LNCAP (cell line): ENCODE measurements around the gene AFAP1L2.

Source experiments
- CTCF ChIP-seq: fragments of 450-650 bp; IDR thresholded peaks from 2 replicates; pipeline ENCODE4 v1.5.1; 2017; ENCODE audit warnings: mild to moderate bottlenecking

AFAP1L2 gene

GRCh38 chr10:114260366-114260765, 143.9 kb downstream of the AFAP1L2 start:
- TF ChIP-seq CTCF: no peak

- no peak for TF ChIP-seq CTCF
Observed at GRCh38 chr10:114259824-114260223, 144.5 kb downstream of the AFAP1L2 start.

DNA sequence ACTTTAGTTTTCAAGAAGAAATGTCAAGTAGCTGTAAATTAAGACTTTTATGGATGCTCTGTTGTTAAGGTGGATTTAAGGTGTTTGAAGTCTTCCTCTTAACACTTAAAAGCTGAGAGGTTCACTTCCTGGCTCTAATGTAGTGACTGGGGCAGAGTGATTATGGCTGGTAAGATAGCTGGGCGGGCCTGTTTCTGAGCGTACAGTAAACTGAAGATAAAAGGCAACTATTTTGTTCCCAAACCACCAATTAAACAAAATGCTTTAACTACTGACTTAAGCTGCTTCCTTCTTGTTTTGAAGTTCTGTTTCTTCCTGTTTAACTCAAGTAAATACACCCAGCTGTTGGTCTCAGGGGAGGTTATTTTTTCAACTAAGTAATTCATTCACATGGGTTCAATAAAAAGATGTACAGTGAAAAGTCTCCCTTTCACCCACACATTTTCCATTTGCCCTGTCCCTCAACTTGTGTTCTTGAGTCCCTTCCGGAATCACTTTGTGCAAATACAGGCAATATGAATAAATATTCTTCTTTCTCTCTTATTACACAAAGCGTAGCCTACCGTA, 145.9 kb downstream of the AFAP1L2 start:
- no peak for TF ChIP-seq CTCF

DNA sequence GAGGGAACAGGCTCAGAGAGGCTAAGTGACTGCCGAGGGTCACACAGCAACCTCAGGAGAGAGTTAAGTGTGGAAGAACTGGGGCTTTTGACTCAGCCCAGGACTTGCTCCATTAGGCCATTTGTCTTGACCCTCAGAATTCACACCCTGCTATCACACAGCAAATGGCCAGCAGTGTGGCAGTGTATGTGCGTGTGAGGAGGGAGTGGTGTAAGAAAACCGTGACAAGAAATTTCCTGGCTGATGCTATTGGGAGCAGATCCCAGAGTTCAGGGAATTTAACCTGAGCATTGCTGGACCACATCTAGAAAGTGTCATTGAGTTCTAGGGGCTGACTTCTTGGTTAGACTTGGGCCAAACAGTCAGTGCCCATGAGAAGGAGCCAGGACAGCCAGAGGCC, 146.8 kb downstream of the AFAP1L2 start:
- no peak for TF ChIP-seq CTCF

DNA sequence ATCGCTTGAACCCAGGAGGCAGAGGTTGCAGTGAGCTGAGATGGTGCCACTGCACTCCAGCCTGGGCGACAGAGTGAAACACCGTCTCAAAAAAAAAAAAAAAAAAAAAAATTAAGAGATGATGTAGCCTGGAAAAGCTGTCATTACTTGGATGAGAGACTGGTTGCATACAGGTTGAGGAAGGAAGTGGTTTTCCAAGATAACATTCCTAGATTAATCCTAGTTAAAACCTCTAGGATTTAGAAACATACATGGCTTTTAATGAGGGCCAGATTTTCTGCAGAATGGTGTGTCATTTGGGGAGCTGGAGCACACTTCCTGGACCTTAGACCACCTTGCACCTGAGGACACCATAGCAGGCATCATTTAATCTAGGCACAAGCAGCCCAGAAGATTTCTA, 147.5 kb downstream of the AFAP1L2 start:
- no peak for TF ChIP-seq CTCF

- TF ChIP-seq CTCF: no peak
Observed at GRCh38 chr10:114256008-114256765, 148.1 kb downstream of the AFAP1L2 start.

DNA sequence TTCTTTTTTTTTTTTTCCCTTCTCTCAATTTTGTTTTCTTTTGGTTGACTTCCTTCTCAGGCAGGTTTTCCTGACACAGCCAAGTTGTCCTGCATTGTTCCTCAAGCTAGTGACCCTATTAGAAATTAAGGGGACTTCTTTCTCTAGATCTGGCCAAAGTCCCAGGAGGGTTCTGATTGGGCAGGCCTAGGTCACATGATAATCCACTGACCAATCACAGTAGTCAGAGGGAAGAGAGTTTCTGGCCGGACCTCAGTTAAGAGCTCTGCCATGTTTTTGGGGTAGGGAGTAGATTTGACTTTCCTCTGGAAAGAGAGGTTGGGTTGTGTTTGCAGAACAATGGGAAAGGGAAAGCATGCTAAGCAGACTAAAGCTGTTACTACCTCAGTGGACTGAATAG, 149.1 kb downstream of the AFAP1L2 start:
- no peak for TF ChIP-seq CTCF
